Liver (tissue), 9 donors: ENCODE data around the gene LGR5. TPM values are rescaled to one million over a fixed set of nuclear protein-coding genes. Genes with fewer than 3 reads are reported as not detected.

Experiments
- DNase-seq: peaks from one replicate; pipeline ENCODE4 v3.0.0-alpha.2; 2017; ENCODE audit warnings: low spot score
- H3K27ac ChIP-seq, 2 donors: one replicate each; pipeline ENCODE4 v1.7.0; 2013; ENCODE audit warnings: inconsistent platforms in 2 of 2, low read length in 2 of 2, control low read depth in 1 of 2, low read depth in 1 of 2, mild to moderate bottlenecking in 1 of 2
- H3K27me3 ChIP-seq, 4 donors: one replicate each; pipeline versions ENCODE4 v1.6.1 to v1.7.0; 2013; ENCODE audit warnings: low read length in 3 of 4, inconsistent platforms in 1 of 4, mild to moderate bottlenecking in 1 of 4, moderate library complexity in 1 of 4; ENCODE audit not compliant: control insufficient read depth in 4 of 4, insufficient read depth in 4 of 4
- H3K36me3 ChIP-seq, 4 donors: one replicate each; pipeline versions ENCODE4 v1.6.1 to v1.7.0; 2013; ENCODE audit warnings: low read length in 3 of 4, mild to moderate bottlenecking in 3 of 4, low read depth in 1 of 4, moderate library complexity in 1 of 4; ENCODE audit not compliant: control insufficient read depth in 4 of 4, insufficient read depth in 3 of 4
- H3K4me1 ChIP-seq, 4 donors: one replicate each; pipeline versions ENCODE4 v1.6.1 to v1.7.0; 2013; ENCODE audit warnings: low read length in 3 of 4, mild to moderate bottlenecking in 3 of 4, moderate library complexity in 1 of 4; ENCODE audit not compliant: control insufficient read depth in 4 of 4, insufficient read depth in 4 of 4
- H3K4me3 ChIP-seq, 3 donors: one replicate each; pipeline versions ENCODE4 v1.6.1 to v1.7.0; 2013; ENCODE audit warnings: low read length in 3 of 3, control low read depth in 1 of 3, low read depth in 1 of 3, mild to moderate bottlenecking in 1 of 3
- H3K9ac ChIP-seq, 2 donors: one replicate each; pipeline ENCODE4 v1.7.0; 2013; ENCODE audit warnings: low read length in 2 of 2, mild to moderate bottlenecking in 2 of 2, moderate library complexity in 2 of 2, control low read depth in 1 of 2, low read depth in 1 of 2
- H3K9me3 ChIP-seq, 4 donors: one replicate each; pipeline versions ENCODE4 v1.6.1 to v1.7.0; 2013; ENCODE audit warnings: low read length in 3 of 4; ENCODE audit not compliant: control insufficient read depth in 4 of 4
- ATF3 ChIP-seq: IDR thresholded peaks from 2 replicates; pipeline ENCODE4 v1.6.1; 2016; ENCODE audit warnings: antibody characterized with exemption
- EGR1 ChIP-seq, 2 donors: IDR thresholded peaks; 2 replicates each; pipeline ENCODE4 v1.6.1; 2016 to 2018; ENCODE audit warnings: antibody characterized with exemption in 2 of 2, low read depth in 2 of 2
- GABPA ChIP-seq, 2 donors: IDR thresholded peaks in 1 of 2; conservative IDR thresholded peaks in 1 of 2; 2 replicates each; pipeline ENCODE4 v1.6.1; 2016; ENCODE audit warnings: antibody characterized with exemption in 2 of 2, mild to moderate bottlenecking in 1 of 2, moderate library complexity in 1 of 2
- HNF4A ChIP-seq, 2 donors: conservative IDR thresholded peaks; 2 replicates each; pipeline ENCODE4 v1.6.1; 2016; ENCODE audit warnings: antibody characterized with exemption in 2 of 2, mild to moderate bottlenecking in 2 of 2
- JUND ChIP-seq, 2 donors: IDR thresholded peaks; 2 replicates each; pipeline ENCODE4 v1.6.1; 2016; ENCODE audit warnings: antibody characterized with exemption in 2 of 2
- NR2F2 ChIP-seq: IDR thresholded peaks from 2 replicates; pipeline ENCODE4 v1.6.1; 2016; ENCODE audit warnings: antibody characterized with exemption
- RAD21 ChIP-seq, 2 donors: IDR thresholded peaks; 2 replicates each; pipeline ENCODE4 v1.6.1; 2016; ENCODE audit warnings: antibody characterized with exemption in 2 of 2, mild to moderate bottlenecking in 2 of 2
- REST ChIP-seq: IDR thresholded peaks from 2 replicates; pipeline ENCODE4 v1.6.1; 2016; ENCODE audit warnings: antibody characterized with exemption, mild to moderate bottlenecking
- SP1 ChIP-seq: IDR thresholded peaks from 2 replicates; pipeline ENCODE4 v1.6.1; 2018; ENCODE audit warnings: antibody characterized with exemption, mild to moderate bottlenecking
- WGBS: extraction: QIAGEN DNeasy Blood & Tissue Kit; methylation state at CpG from one replicate; pipeline ENCODE4 v1.1.7; 2013; 5-methylcytosine and 5-hydroxymethylcytosine counted together
- polyA plus RNA-seq, 2 donors: library from polyadenylated mRNA; stranded (reverse) in 1 of 2; unstranded in 1 of 2; fragments of 200-250 nt in 1 of 2; fragments of >200 nt in 1 of 2; fragmentation: Nextera tagmentation in 1 of 2; extraction: Ambion mirVana in 1 of 2; gene quantifications; one replicate each; pipeline versions ENCODE4 v1.2.1 to v1.2.3, GENCODE V29; 2013 to 2015
- total RNA-seq, 2 donors: library from RNA; depleted of rRNA; stranded (reverse); fragments of >200 nt; gene quantifications; one replicate each; pipeline ENCODE4 v1.2.3, GENCODE V29; 2014
- TF ChIP-seq, protein P1 (sequence below): fragments of 150-350 bp; IDR thresholded peaks from 2 replicates; pipeline ENCODE4 v1.5.1; 2017; ENCODE audit warnings: improper control_type of control experiment, low read depth, low read length; ENCODE audit not compliant: missing input control
- donor health status: healthy.
- donor health status: healthy.
- donor health status: healthy.
- donor health status: healthy.
- donor health status: healthy.

The LGR5 gene
- total and polyA plus RNA-seq, 4 donors = 0.17 to 0.99 (median 0.82) TPM

DNA sequence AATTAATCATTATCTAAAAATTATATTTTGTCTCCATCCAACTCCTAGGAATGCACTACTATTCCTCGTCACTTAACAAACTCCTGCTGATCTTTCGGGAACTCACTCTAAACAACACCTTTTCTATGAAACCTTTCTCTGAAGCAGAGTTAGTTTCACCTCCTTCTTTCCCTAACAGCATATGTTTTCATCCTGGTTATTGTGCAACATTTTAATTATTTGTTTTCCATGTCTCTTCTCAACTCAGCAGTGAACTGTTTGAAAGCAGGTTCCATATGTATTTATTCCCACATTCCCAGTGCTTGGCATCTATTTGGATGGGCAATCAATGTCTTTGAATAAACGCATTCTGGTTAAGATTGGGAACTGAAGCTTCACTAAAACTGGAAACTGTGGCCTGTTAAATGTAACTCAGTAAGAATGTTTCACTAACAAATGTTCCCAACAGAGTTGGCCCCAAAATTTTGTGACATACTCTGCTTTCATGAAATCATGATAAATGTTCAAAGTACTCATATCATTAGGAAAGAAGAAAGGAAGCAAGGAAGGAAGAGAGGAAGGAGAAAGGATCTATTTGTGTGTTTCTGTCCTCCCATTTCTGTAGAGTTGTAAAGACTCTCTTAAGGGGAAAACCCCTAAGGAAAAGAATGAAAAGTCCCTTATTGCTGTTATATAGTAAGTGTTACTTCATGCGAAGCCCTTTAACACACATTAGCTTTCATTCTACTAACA lies 13.9 kb upstream of the LGR5 start:
- Histone ChIP-seq H3K4me3 (no peak overlapping the region), H3K36me3 (no peaks in the 10 kb centered on the region), H3K4me1 (no peaks in the 10 kb centered on the region), H3K27me3 (peaks cover 0 to 2% (median 0%) of the 10 kb centered on the region in 4 donors), H3K9ac (no peak overlapping the region), H3K9me3 (no peaks in the 10 kb centered on the region), H3K27ac (no peak overlapping the region)
- WGBS = 91% methylated on average over 4 of the region's 4 CpGs
- no peak for TF ChIP-seq REST
- no peak for TF ChIP-seq GABPA (IDR thresholded peaks at IDR 0.05 in 1 of 2, conservative IDR thresholded peaks at IDR 0.05 in 1 of 2)
- TF ChIP-seq EGR1 (IDR thresholded peaks at IDR 0.05; ENCODE audit: low read depth in 2 of 2) = no peak
- no peak for TF ChIP-seq SP1
- TF ChIP-seq, protein P1, sequence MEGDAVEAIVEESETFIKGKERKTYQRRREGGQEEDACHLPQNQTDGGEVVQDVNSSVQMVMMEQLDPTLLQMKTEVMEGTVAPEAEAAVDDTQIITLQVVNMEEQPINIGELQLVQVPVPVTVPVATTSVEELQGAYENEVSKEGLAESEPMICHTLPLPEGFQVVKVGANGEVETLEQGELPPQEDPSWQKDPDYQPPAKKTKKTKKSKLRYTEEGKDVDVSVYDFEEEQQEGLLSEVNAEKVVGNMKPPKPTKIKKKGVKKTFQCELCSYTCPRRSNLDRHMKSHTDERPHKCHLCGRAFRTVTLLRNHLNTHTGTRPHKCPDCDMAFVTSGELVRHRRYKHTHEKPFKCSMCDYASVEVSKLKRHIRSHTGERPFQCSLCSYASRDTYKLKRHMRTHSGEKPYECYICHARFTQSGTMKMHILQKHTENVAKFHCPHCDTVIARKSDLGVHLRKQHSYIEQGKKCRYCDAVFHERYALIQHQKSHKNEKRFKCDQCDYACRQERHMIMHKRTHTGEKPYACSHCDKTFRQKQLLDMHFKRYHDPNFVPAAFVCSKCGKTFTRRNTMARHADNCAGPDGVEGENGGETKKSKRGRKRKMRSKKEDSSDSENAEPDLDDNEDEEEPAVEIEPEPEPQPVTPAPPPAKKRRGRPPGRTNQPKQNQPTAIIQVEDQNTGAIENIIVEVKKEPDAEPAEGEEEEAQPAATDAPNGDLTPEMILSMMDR = no peak
- TF ChIP-seq NR2F2 = no peak
- DNase-seq = no peak

- WGBS = 86% methylated on average over 3 of the region's 3 CpGs
- TF ChIP-seq ATF3 = no peak
- TF ChIP-seq RAD21 (IDR thresholded peaks at IDR 0.05) = no peak
- TF ChIP-seq, protein P1 = no peak
- no peak for TF ChIP-seq HNF4A (conservative IDR thresholded peaks at IDR 0.05)
- no peak for TF ChIP-seq JUND (IDR thresholded peaks at IDR 0.05)
- Histone ChIP-seq H3K36me3 (no peaks in the 10 kb centered on the region), H3K9ac (no peak overlapping the region), H3K27me3 (peaks cover 0 to 2% (median 0%) of the 10 kb centered on the region in 4 donors), H3K9me3 (no peaks in the 10 kb centered on the region), H3K4me1 (no peaks in the 10 kb centered on the region), H3K27ac (no peak overlapping the region), H3K4me3 (no peak overlapping the region)
- no peak for DNase-seq
Observed at GRCh38 chr12:71426300-71427047, 13.1 kb upstream of the LGR5 start.
